Natural killer cell (primary cell): ENCODE data around the gene GFI1B. TPM values are rescaled to one million over a fixed set of nuclear protein-coding genes. Genes with fewer than 3 reads are reported as not detected.

ENCODE experiments used
- ATAC-seq, 3 donors: fragments of 150-1000 bp in 2 of 3; fragments of 200-7000 bp in 1 of 3; cut with Tn5 transposase; 1 replicate in 1 of 3; 2 replicates in 2 of 3; pipeline ENCODE4 v1.10.0; 2021; ENCODE audit warnings: mild to moderate bottlenecking in 2 of 3, moderate library complexity in 2 of 3
- DNase-seq, 2 donors: peaks; one replicate each; pipeline versions ENCODE4 v3.0.0 to v3.0.0-alpha.2; 2013 to 2021; ENCODE audit warnings: mixed read lengths in 1 of 2
- H3K27ac ChIP-seq: one replicate; pipeline ENCODE4 v1.5.1; 2013; ENCODE audit warnings: mild to moderate bottlenecking, low read length
- H3K27me3 ChIP-seq: one replicate; pipeline ENCODE4 v1.6.1; 2013; ENCODE audit warnings: low read length; ENCODE audit not compliant: control insufficient read depth, insufficient read depth
- H3K36me3 ChIP-seq: one replicate; pipeline ENCODE4 v1.6.1; 2013; ENCODE audit warnings: low read length; ENCODE audit not compliant: control insufficient read depth, insufficient read depth
- H3K4me1 ChIP-seq: one replicate; pipeline ENCODE4 v1.6.1; 2013; ENCODE audit warnings: low read length; ENCODE audit not compliant: control insufficient read depth, insufficient read depth
- H3K4me3 ChIP-seq: one replicate; pipeline ENCODE4 v1.5.1; 2013; ENCODE audit warnings: low read length
- H3K9me3 ChIP-seq: one replicate; pipeline ENCODE4 v1.6.1; 2013; ENCODE audit warnings: low read length; ENCODE audit not compliant: control insufficient read depth, insufficient read depth
- H3K27ac Mint-ChIP-seq, 2 donors: one replicate each; pipeline ENCODE4 v1.8.0; 2022; ENCODE audit warnings: mild to moderate bottlenecking in 2 of 2, mixed read lengths in 2 of 2, moderate library complexity in 1 of 2
- H3K27me3 Mint-ChIP-seq, 2 donors: one replicate each; pipeline ENCODE4 v1.8.0; 2022; ENCODE audit warnings: low read depth in 2 of 2, mixed read lengths in 2 of 2
- H3K36me3 Mint-ChIP-seq: one replicate; pipeline ENCODE4 v1.8.0; 2022; ENCODE audit warnings: mixed read lengths
- H3K4me1 Mint-ChIP-seq, 2 donors: one replicate each; pipeline ENCODE4 v1.8.0; 2022; ENCODE audit warnings: mixed read lengths in 2 of 2
- H3K4me3 Mint-ChIP-seq: one replicate; pipeline ENCODE4 v1.8.0; 2022; ENCODE audit warnings: mild to moderate bottlenecking, moderate library complexity, mixed read lengths
- H3K9me3 Mint-ChIP-seq, 2 donors: one replicate each; pipeline ENCODE4 v1.8.0; 2022; ENCODE audit warnings: mixed read lengths in 2 of 2
- whole genome bisulfite sequencing: methylation state at CpG from one replicate; pipeline ENCODE4 v1.1.7; 2013; ENCODE audit warnings: missing lambda C conversion rate; ENCODE audit not compliant: insufficient coverage; 5-methylcytosine and 5-hydroxymethylcytosine counted together
- intact Hi-C: fragments of 100-400 bp; cut with micrococcal nuclease; formaldehyde crosslinking; loops from one replicate; pipeline ENCODE4 v1.14.2; 2022
- total RNA-seq, 4 donors: library from RNA; stranded (reverse); fragments of 120-200 nt in 1 of 4; gene quantifications; one replicate each; pipeline versions ENCODE4 v1.2.3 to v1.2.4, GENCODE V29; 2013 to 2022
- TF ChIP-seq, protein P1 (sequence below): fragments of 200-600 bp; IDR thresholded peaks from one replicate; pipeline ENCODE4 v1.8.0; 2022; ENCODE audit warnings: antibody characterized with exemption

The GFI1B gene
- total RNA-seq, 3 donors from 2014 or later (not counting 1 experiment from before 2014, with no cell fraction given): 0.41 to 3.3 (median 2.8) TPM

DNA sequence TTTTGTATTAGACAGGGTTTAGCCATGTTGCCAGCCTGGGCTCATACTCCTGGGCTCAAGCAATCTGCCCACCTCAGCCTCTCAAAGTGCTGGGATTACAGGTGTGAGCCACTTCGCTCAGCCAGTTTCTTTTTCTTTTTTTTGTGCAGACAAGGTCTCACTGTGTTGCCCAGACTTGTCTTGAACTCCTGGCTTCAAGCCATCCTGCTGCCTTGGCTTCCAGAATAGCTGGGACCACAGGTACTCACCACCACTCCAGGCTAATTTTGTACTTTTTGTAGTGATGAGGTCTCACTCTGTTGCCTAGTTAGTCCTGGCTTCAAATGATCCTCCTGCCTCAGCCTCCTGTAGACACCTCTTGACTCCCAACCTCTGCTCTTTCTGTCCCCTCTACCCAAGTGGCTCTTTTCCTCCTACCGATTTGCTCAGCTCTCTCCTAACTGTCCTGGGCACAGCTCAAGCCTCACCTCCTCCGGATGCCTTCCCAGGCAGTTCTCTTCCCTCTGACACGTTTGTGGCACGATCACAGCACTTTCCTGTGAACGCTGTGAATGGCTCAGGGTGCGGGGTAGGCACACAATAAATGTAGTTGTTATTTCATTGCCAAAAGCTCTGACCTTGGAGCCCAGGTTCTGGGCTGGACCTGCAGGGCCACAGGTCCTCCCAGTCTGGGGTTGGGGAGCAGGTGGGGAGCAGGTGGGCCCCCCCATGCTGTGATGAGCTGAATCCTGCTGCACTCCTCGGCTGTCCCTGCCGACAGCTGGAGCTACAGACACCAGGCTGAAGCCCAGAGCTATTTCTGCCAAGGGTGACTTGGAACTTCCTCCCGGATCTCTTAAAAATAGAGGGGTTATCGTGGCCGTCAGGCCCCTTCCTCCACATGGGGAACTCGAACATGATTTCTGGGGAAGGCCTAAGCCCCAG is 23.9 kb downstream of the GFI1B start:
- Mint-ChIP-seq H3K36me3 (no peaks in the 10 kb centered on the region), H3K27ac (peak overlapping the region in 1 of 2 donors; percentile 63), H3K4me1 (peaks cover 0 to 18% of the 10 kb centered on the region in 2 donors), H3K9me3 (peaks cover 0 to 2% of the 10 kb centered on the region in 2 donors), H3K27me3 (peaks cover 0 to 10% of the 10 kb centered on the region in 2 donors), H3K4me3 (no peak overlapping the region)
- intact Hi-C loops: no loop called here
- ATAC-seq (no peak), DNase-seq (no peak)
- Histone ChIP-seq H3K27me3 (no peaks in the 10 kb centered on the region), H3K9me3 (no peaks in the 10 kb centered on the region), H3K27ac (no peak overlapping the region), H3K4me3 (no peak overlapping the region), H3K36me3 (no peaks in the 10 kb centered on the region), H3K4me1 (peaks cover 25% of the 10 kb centered on the region)
- TF ChIP-seq, protein P1, sequence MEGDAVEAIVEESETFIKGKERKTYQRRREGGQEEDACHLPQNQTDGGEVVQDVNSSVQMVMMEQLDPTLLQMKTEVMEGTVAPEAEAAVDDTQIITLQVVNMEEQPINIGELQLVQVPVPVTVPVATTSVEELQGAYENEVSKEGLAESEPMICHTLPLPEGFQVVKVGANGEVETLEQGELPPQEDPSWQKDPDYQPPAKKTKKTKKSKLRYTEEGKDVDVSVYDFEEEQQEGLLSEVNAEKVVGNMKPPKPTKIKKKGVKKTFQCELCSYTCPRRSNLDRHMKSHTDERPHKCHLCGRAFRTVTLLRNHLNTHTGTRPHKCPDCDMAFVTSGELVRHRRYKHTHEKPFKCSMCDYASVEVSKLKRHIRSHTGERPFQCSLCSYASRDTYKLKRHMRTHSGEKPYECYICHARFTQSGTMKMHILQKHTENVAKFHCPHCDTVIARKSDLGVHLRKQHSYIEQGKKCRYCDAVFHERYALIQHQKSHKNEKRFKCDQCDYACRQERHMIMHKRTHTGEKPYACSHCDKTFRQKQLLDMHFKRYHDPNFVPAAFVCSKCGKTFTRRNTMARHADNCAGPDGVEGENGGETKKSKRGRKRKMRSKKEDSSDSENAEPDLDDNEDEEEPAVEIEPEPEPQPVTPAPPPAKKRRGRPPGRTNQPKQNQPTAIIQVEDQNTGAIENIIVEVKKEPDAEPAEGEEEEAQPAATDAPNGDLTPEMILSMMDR: no peak
- WGBS: 49% methylated on average over 12 of the region's 13 CpGs

DNA sequence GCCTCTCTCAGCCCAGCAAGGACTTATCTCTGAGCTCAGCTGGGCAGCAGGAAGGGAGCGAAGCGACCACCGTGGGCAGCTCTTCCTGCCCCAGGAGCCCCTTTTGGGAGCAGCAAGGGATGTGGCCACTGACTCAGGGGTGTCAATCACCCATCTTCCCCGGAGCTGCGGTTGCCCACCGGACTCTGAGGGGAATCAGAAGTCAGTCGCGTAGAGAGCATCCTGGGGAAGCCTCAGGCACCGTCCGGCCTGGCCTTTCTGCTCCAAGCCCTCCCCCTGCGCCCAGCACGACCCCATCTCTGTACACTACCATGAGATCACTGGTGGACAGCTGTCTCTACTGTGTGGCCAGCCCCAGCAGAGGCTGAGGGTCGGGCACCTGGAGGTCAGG is 24.6 kb downstream of the GFI1B start:
- Mint-ChIP-seq H3K27ac (peak overlapping the region in 1 of 2 donors; percentile 63), H3K36me3 (no peaks in the 10 kb centered on the region), H3K9me3 (peaks cover 0 to 2% of the 10 kb centered on the region in 2 donors), H3K4me3 (no peak overlapping the region), H3K4me1 (peaks cover 0 to 18% of the 10 kb centered on the region in 2 donors), H3K27me3 (peaks cover 0 to 10% of the 10 kb centered on the region in 2 donors)
- Histone ChIP-seq H3K4me3 (no peak overlapping the region), H3K4me1 (peaks cover 25% of the 10 kb centered on the region), H3K36me3 (no peaks in the 10 kb centered on the region), H3K9me3 (no peaks in the 10 kb centered on the region), H3K27ac (no peak overlapping the region), H3K27me3 (no peaks in the 10 kb centered on the region)
- no peak for DNase-seq
- TF ChIP-seq, protein P1: no peak
- ATAC-seq: no peak
- intact Hi-C loops: no loop called here
- 21% methylated on average over 13 of the region's 13 CpGs for WGBS

DNA sequence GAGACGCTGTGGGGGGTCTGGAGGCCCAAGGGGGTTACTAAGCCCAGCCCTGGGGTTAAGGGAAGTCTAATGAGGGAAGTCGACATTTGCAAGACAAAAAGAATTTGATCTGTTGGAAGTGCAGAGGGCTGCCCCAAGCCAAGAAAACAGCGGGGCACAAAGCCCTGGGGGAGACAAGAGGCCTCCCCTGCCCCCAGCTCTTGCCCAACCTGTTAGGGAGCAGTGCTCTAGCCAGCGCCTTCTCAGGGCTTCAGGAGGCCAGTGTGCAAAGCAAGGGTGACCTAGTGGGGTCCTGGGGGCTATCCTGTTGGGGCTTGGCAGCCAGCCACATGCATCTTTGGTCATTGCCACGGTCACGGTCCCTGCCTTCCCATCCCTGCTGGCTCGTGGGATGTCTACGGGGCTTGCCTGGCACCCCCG is 25.2 kb downstream of the GFI1B start:
- 39% methylated on average over 9 of the region's 9 CpGs for WGBS

More for the DNA sequence above, 25.2 kb downstream of the GFI1B start:
- Mint-ChIP-seq H3K27ac (peak overlapping the region in 1 of 2 donors; percentile 63), H3K4me3 (no peak overlapping the region), H3K4me1 (peaks cover 0 to 18% of the 10 kb centered on the region in 2 donors), H3K36me3 (no peaks in the 10 kb centered on the region), H3K27me3 (peaks cover 0 to 10% of the 10 kb centered on the region in 2 donors), H3K9me3 (peaks cover 0 to 2% of the 10 kb centered on the region in 2 donors)
- no peak overlapping the region for H3K27ac ChIP-seq
- ATAC-seq: no peak
- H3K4me3 ChIP-seq: no peak overlapping the region
- H3K9me3 ChIP-seq: no peaks in the 10 kb centered on the region
- H3K27me3 ChIP-seq: no peaks in the 10 kb centered on the region
- TF ChIP-seq, protein P1: no peak
- DNase-seq: no peak
- H3K4me1 ChIP-seq: peaks cover 25% of the 10 kb centered on the region
- intact Hi-C loops: no loop called here
- no peaks in the 10 kb centered on the region for H3K36me3 ChIP-seq
